Right ventricle myocardium inferior (tissue), 1 donor: Measurements from ENCODE around the gene RNF6. TPM values are rescaled to one million over a fixed set of nuclear protein-coding genes. Genes with fewer than 3 reads are reported as not detected.
"Not testable (repeated sequence)": the region's sequence is repeated elsewhere in the genome, so short reads cannot be mapped to it uniquely, and the experiment has no call there.

Source experiments
- ATAC-seq: fragments of 200-7000 bp; cut with Tn5 transposase; one replicate; pipeline ENCODE4 v1.9.1; 2020; ENCODE audit warnings: mild to moderate bottlenecking, moderate library complexity
- DNase-seq: peaks from one replicate; pipeline ENCODE4 v3.0.0; 2021; ENCODE audit errors: missing footprints
- intact Hi-C: fragments of 100-400 bp; cut with DNase I; formaldehyde crosslinking; loops from one replicate; pipeline ENCODE4 v1.11.0; 2022
- long read RNA-seq: library from polyadenylated mRNA; unstranded; transcript quantifications from one replicate; pipeline ENCODE4 v2.0.0, GENCODE V29; 2021
- total RNA-seq: library from RNA; stranded (reverse); fragmentation: NEBNext Ultra II Directional; extraction: Animal tissue kit (Norgen Biotek cat#: 25700); gene quantifications from one replicate; pipeline ENCODE4 v1.2.1, GENCODE V29; 2021
- donor health status: DM: no; HTN: yes; CAD: no; lungs with severe emphysema.

The RNF6 gene
- total RNA-seq: 19.7 TPM
- long read RNA-seq, transcript RNF6-203 (5 exons, 3,706 nt): major isoform, 10 of 15 reads
- long read RNA-seq, partial matches to known transcripts: 0 of 15 reads
- long read RNA-seq, other reads (novel, unspliced or antisense): 1 of 15 reads

DNA sequence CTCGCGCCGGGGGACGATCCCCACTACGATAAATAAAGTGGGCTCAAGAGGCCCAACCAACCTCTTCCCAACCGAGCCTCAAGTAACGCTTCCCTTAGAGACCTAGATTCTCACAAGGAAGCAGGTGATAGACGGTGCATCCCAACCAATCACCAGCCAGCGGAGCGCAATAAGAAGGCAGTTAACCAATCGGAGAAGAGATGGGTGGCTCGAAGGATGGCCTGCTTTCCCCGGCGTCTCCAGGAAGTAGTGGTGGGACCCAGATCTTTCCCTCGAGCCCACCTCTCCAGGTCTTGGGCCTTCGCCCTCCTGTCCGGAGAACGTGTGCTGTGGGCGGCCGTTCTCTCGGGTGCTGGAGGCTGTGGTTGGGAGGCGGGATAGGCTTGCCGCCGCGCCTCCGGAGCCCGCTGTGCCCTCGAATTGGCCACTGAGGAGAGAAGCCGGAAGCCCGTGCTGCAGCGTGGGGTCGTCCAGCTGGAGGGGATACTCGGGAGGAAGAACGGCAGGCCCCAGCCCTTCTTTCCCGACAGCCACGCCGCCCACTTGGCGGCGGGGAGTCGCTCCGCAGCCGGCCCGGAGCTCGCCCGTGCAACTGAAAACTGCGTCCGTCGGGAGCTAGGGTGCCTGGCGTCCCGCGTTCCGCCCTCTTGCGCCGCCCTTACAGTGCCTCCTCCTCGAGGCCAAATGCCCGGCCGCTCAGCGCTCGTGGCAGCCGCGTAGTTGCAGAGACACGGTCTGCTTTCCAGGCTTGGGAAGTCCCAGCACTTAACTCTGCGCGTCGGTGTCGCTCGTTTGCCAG is at the start of gene RNF6:
Gene RNF6 (minus strand): TSS at position 594 of the 799 bp plus-strand sequence. CDS start 2,665 bp downstream, outside the sequence.
- intact Hi-C loops: loop anchor here (2.0 to 5.0 kb wide), 2 partner anchors 31 to 35 kb away; no protein-coding TSS in a partner anchor
- peak; percentile 98 for ATAC-seq
- peak; percentile 97 for DNase-seq

DNA sequence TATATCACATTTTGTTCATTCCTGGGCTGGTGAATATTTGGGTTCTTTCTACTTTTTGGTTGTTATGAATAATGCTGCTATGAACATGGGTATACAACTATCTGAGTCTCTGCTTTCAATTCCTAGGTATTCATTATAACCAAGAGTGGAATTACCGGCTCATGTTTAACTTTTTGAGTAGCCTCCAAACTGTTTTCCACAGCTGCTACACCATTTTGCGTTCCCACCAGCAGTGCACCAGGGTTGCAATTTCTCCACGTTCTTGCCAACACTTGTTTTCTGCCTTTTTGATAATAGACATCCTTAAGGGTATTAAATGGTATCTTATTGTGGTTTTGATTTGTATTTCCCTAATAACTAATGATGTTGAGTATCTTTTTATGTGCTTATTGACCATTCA is 48.6 kb upstream of the RNF6 start:
- intact Hi-C loops: no loop called here
- no peak for ATAC-seq

DNA sequence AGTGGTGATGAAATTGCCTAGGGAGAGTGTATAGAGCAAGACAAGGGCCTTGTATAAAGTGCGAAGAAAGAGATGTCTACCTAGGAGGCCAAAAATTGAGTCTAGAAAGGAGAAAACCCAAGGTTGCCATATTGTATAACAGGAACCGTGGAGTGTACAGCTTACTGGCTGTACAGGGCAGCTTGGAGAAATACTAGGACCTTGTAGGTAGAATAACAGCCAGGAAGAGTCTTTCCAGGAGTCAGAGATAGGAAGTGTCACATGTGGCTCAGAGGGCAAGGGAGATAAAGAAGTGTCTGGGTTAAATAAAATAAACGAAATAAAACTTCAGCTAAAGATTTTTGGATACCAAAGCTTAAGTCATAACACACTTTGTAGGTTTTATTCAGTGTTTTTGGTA is 44.2 kb upstream of the RNF6 start:
- DNase-seq (no peak), ATAC-seq (no peak)
- intact Hi-C loops: no loop called here

More for the DNA sequence above, 48.6 kb upstream of the RNF6 start:
- no peak for DNase-seq

DNA sequence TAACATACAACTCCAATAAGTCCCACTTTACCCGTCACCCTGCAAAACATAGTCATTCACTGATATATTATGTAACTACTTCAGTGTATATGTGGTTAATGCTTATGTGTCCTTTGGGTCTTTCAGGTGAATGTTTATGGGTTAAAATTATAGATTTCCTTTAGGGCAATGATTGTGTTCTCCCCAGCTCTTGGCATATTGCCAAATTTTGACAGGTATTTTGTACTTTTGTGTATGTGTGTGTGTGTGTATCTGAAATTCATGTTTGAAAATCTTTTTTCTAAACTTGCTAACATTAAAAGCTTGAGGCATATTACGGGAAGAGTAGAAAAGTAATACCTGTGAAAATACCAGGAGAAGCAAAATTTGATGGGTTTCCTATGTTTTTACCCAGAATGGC is 40.0 kb upstream of the RNF6 start:
- DNase-seq (no peak), ATAC-seq (no peak)
- intact Hi-C loops: no loop called here

DNA sequence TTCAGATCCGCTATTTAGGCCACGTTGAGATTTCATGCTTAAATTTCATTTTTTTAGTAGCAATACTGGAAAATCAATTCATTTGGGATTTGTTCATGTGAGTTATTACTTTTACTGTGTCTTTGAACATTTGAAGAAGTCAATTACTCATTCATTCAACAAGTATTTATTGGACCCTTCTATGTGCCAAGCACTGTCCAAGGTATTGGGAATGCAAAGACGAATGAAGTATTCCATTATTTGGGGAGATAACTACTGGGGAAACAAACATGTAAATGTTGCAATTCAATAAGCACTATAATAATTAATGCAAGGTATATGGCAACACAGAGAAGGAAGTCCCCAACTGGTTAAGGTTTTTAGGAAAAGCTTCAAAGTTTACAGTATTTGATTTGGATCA is 37.5 kb upstream of the RNF6 start:
- no peak for DNase-seq
- intact Hi-C loops: loop anchor here (10.0 kb wide), 1 partner anchor 65 kb away; no protein-coding TSS in a partner anchor
- no peak for ATAC-seq

DNA sequence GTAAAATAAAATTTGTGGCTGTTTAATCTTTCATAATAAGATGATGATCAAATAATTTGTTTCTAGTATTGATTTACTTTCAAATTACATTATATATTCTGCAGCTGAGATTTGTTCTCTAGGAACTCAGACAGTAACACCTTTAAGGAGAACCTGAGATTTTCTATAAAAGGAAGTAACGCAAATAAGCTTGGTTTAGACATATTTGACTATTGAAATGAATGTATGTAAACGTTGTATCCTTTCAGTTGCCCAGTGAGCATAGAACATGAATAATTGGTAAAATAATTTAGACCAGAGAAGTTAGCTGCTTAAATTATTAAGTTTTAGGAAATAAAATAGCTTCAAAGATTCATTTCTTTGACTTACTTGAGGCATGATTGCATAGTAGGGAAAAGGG is 34.9 kb upstream of the RNF6 start:
- ATAC-seq: no peak
- intact Hi-C loops: loop anchor here (10.0 kb wide), 1 partner anchor 68 kb away; no protein-coding TSS in a partner anchor
- DNase-seq: no peak

DNA sequence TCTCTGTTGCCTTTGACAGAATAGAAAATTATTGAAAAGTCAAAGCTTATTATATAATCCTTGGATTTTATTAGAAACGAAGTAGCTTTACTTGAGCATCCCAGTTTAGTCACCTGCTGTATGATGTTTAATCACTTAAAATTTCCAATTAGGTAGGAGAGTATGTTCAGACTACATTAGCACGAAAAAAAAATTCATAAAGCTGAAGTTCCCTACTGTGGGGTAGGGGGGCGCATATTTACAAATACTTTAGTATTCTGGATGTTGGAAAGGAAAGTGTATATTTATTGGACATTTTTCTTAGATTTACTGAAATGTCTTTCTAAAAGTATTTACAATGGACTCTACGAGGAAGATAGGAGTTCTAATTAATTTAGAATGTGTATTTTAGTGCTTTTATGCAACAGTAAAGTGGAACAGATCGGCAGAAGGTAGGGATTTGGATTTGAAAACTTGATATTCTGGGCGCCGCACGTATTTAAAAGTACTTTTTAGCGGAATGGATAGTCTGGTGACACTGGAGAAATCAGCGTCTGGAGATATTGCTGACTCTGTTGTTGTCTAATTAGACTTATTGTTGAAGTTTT is 33.7 kb upstream of the RNF6 start:
- intact Hi-C loops: loop anchor here (10.0 kb wide), 1 partner anchor 69 kb away; no protein-coding TSS in a partner anchor
- ATAC-seq (no peak), DNase-seq (no peak)

DNA sequence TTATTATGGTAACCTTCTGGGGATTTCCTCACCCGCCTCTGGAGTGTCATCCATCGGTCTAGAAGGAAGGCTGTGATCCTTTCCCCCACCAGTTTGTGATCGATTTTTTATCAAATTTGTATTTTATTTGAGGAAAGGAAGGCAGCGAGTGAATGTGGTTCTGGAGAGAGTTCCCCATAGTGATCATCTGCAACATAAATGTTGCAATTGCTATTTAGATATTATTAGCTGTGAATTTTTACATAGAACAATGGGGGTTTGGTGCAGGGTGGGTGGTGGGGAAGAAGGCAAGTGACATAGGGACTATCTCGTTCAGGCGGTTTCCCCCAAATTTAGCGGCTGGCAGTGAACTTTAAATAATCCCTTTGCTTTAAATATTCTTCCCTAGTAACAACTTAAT is 33.0 kb upstream of the RNF6 start:
- ATAC-seq (no peak), DNase-seq (no peak)
- intact Hi-C loops: loop anchor here (10.0 kb wide), 1 partner anchor 70 kb away; no protein-coding TSS in a partner anchor

DNA sequence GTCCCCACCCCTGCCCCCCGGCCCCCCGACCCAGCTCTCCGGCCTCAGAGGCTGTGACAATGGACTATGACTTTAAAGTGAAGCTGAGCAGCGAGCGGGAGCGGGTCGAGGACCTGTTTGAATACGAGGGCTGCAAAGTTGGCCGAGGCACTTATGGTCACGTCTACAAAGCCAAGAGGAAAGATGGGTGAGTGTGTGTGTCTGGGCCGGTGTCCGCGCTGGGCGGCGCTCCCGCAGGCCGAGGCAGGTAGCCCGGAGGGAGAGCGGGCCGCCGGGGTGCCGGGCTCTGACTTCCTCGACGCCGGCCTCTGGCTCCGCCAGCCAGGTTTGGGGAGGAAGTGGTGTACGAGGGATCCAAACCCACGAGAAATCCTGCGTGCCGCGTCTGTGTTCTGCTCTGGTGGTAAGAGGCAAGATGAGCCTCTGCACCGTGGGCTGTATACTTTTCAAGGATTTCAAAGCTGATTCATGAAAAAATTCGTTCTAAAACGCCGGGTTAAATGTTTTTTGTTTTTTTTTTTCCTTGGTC is 32.5 kb upstream of the RNF6 start:
- intact Hi-C loops: loop anchor here (10.0 kb wide), 1 partner anchor 70 kb away; no protein-coding TSS in a partner anchor
- peak; percentile 53 for ATAC-seq

DNA sequence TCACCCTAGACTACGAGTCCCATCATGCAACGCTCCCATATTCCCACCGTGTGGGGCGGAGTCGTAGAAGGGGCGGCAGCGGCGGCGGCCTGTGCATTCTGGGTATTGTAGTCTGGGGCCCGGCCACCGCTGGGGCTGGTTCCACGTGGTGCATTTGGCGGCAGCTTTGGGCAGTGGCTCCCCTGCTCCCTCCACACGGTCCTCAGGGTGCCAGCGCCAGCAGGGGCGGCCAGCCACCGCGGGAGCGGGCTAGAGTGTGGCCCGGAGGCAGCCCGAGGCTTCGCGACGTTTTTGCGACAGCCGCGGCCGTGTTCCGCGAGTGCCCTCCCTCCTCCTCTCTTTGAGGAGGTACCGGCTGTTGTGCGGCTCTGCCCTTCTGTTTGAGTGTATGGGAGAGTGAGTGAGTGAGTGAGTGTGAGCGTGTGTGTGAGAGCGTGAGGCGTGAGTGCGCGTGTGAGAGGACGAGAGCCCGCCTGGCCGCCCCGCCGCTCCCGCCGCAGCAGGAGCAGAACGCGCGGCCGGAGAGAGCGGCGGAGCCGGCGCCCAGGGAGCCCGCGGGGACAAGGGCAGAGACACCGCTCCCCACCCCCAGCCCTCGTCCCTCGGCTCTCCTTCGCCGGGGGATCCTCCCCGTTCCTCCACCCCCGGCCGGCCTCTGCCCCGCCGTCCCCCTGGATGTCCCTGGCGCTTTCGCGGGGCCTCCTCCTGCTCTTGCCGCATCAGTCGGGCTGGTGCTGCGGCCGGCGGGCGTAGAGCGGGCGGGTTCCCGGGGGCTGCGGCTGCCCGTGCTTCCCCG is 31.9 kb upstream of the RNF6 start, which contains the start of gene CDK8:
Gene CDK8 (plus strand): TSS at position 343 of the 796 bp plus-strand sequence. CDS start 513 bp downstream, outside the sequence.
- ATAC-seq (peak; percentile 96), DNase-seq (peak; percentile 95)
- intact Hi-C loops: loop anchor here (2.0 to 10.0 kb wide), 2 partner anchors 31 to 71 kb away; partner anchors contain the start of gene RNF6

More for the DNA sequence above, 32.5 kb upstream of the RNF6 start:
- peak; percentile 87 for DNase-seq

DNA sequence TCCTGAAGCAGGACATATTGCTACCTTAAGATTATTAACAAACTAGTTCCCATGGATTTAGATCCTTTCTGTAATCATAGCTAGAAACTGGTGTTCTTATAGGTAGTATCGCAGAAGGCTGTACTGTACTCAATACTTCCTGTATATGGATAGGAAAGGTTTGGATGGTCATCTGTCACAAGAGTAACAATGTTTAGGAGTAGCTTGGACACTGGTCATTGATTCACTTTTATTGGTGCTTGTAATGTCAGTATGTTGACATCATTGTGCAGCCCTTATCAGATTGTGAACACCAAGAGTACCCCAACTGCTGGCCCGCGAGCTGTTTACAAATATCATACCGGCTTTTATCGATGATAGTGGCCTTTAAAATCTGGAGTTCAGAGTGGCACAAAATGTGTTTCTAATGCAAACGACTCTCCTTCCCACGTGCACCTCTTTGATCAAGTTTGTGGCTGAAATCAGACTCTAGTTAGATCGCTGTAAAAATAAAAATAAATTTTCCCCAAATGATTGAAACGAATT is 31.2 kb upstream of the RNF6 start:
- DNase-seq (no peak), ATAC-seq (no peak)
- intact Hi-C loops: loop anchor here (2.0 to 10.0 kb wide), 2 partner anchors 31 to 71 kb away; partner anchors contain the start of gene RNF6

DNA sequence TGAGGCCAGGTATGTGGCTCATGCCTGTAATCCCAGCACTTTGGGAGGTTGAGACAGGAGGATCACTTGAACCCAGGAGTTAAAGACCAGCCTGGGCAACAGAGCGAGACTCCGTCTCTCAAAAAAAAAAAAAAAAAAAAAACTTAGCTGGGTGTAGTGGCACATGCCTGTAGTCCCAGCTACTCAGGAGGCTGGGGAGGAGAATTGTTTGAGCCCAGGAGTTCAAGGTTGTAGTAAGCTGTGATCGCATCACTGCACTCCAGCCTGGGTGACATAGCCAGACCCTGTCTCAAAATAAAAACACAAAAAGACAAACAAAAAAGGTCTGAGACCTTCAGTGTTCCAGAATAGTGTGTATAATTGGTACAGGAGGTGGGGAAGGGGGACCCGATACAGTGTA is 29.9 kb upstream of the RNF6 start:
- not testable (repeated sequence) for DNase-seq
- intact Hi-C loops: loop anchor here (2.0 to 10.0 kb wide), 2 partner anchors 29 to 73 kb away; partner anchors contain the start of gene RNF6

DNA sequence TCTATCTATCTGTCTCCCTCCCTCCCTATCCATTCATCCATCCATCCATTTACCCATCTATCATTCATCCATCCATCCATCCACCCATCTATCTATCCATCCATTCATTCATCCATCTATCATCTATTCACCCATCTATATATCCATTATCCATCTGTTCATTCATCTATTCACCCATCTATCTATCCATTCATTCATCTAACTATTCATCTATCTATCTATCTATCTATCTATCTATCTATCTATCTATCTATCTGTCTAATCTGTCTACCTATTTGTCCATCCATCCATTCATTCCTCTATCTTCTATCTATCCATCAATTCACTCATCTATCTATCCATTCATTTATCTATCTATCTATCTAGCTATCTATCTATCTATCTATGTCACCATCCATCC is 27.4 kb upstream of the RNF6 start:
- intact Hi-C loops: no loop called here
- ATAC-seq (no peak), DNase-seq (no peak)

More for the DNA sequence above, 29.9 kb upstream of the RNF6 start:
- not testable (repeated sequence) for ATAC-seq

DNA sequence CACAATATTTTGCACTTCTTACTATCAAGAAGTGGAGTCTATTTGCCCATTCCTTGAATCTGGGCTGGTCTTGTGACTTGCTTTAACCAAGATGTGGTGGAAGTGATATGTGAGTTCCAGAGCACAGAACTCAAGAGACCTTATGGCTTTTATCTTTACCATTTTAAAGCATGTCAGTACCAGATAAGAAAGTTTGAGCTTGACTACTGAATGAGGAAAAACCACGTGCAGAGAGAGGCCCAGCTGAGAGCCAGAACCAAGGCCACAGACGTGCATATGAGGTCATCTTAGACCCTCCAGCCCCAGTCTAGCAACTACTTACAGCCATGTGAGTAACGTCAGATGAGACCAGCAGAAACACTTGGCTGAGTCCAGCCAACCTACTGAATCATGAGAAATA is 25.5 kb upstream of the RNF6 start:
- no peak for ATAC-seq
- intact Hi-C loops: no loop called here
- no peak for DNase-seq

DNA sequence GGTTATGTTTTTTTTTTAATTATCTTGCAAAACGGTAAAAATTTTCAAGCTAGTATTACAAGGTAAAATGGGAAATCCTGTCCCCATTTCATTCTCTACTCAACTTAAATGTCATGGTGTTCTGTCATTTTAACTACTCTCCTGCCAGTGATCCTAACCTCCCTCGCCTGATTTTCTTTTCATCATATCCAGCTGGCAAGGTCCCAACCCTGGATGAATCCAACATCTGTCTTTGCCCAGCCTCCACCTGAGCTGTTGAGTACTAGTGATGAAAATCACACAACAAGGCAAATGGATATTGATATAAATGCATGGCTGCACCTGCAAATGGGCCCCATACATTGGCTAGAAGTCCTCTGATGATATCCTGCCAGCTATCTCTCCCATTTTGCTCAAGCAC is 24.9 kb upstream of the RNF6 start:
- ATAC-seq (no peak), DNase-seq (no peak)
- intact Hi-C loops: no loop called here

DNA sequence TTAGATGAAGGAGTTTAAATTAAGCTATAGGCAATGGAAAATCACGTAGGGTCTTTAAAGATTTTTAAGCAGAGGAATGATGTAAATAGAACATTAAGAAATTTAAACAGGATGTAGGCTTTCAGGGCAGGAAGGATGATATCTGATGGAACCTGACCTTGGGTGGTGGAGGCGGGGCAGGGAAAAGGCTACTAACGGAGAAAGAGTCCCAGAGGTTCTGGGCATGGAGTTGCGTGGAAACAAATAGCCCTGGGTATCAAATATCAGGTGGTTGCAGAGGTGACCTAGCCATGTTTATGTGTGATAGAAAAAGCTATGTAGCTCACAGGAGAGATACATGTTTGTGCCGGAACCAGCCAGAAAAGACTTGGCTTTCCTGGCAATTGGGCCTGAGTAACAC is 24.0 kb upstream of the RNF6 start:
- ATAC-seq: no peak
- DNase-seq: no peak
- intact Hi-C loops: no loop called here

DNA sequence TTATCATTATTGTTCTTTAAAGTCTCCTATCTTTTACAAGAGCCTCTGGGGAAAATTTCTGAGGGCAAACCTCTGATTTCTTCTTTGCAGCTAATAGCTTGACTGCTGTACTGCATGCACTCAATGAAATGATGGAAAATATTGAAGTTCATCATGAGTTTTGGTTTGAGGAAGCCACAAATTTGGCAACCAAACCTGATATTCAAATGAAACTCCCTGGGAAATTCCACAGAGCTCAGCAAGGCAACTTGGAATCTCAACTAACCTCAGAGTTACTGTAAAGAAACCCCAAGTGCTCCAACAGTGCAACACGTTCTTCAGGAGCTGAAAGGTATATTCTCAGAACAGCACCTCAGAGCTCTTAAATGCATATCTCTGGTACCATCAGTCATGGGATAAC is 14.2 kb upstream of the RNF6 start:
- ATAC-seq (no peak), DNase-seq (no peak)
- intact Hi-C loops: no loop called here

DNA sequence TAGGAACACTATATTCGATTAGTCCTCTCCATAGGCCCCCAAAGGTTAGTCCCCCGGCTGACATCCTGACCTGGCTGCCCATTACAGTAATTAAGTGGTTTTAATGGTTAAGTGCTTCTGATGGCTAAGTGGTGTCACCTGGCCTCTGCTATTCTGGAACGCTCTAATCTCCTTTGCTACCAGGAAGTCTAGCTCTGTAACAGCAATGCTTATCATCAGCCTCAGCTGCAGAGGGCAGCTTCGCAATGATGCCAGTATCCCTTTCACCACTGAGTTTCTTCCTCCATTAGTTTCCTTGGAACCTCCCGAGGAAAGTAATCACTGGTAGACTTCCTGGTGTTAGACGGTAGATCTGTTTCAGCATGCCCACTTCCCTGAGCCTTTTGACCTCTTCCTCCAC is 8.6 kb upstream of the RNF6 start:
- DNase-seq: no peak
- ATAC-seq: peak; percentile 61
- intact Hi-C loops: no loop called here
